C4-2B (cell line): ENCODE data around the gene CD101.

ENCODE experiments used
- H3K27ac ChIP-seq: fragments of 450-650 bp; 2 replicates; pipeline ENCODE4 v1.5.1; 2017
- CTCF ChIP-seq: fragments of 450-650 bp; conservative IDR thresholded peaks from 2 replicates; pipeline ENCODE4 v1.5.1; 2017; ENCODE audit warnings: mild to moderate bottlenecking
- ZFX ChIP-seq: fragments of 450-650 bp; IDR thresholded peaks from 2 replicates; pipeline ENCODE4 v1.6.1; 2017

Gene CD101

GRCh38 chr1:116991918-116992317 is 9.6 kb upstream of the CD101 start:
- no peak for TF ChIP-seq CTCF
- TF ChIP-seq ZFX: no peak
- no peak overlapping the region for H3K27ac ChIP-seq

GRCh38 chr1:116993286-116993685 is 8.3 kb upstream of the CD101 start:
- TF ChIP-seq CTCF: no peak
- TF ChIP-seq ZFX: no peak
- no peak overlapping the region for H3K27ac ChIP-seq

GRCh38 chr1:116994411-116994810 is 7.1 kb upstream of the CD101 start:
- no peak overlapping the region for H3K27ac ChIP-seq
- no peak for TF ChIP-seq CTCF
- no peak for TF ChIP-seq ZFX

- TF ChIP-seq CTCF (no peak), ZFX (no peak)
- no peak overlapping the region for H3K27ac ChIP-seq
Observed at GRCh38 chr1:116997066-116997465, 4.5 kb upstream of the CD101 start.

- H3K27ac ChIP-seq: no peak overlapping the region
Observed at GRCh38 chr1:116997636-116998035, 3.9 kb upstream of the CD101 start.

GRCh38 chr1:116999596-116999995 is 2.0 kb upstream of the CD101 start:
- TF ChIP-seq ZFX (no peak), CTCF (no peak)
- H3K27ac ChIP-seq: no peak overlapping the region

More at GRCh38 chr1:116997636-116998035, 3.9 kb upstream of the CD101 start:
- no peak for TF ChIP-seq ZFX
- TF ChIP-seq CTCF: no peak

- H3K27ac ChIP-seq: no peak overlapping the region
- TF ChIP-seq CTCF: no peak
- TF ChIP-seq ZFX: no peak
Observed at GRCh38 chr1:117000142-117000541, 1.4 kb upstream of the CD101 start.
